Brain microvascular endothelial cell (primary cell): ENCODE results near the gene HSBP1L1.

Source experiments
- DNase-seq: peaks from one replicate; pipeline ENCODE4 v3.0.0-alpha.2; 2020
- H3K27ac ChIP-seq: fragments of 250-450 bp; sonication (Bioruptor Pico); 2 replicates; pipeline ENCODE4 v1.5.1; 2020; ENCODE audit warnings: mild to moderate bottlenecking, moderate library complexity
- H3K27me3 ChIP-seq: fragments of 250-450 bp; sonication (Bioruptor Pico); replicated peaks from 2 replicates; pipeline ENCODE4 v1.5.1; 2020; ENCODE audit warnings: mild to moderate bottlenecking
- H3K36me3 ChIP-seq: fragments of 250-450 bp; sonication (Bioruptor Pico); replicated peaks from 2 replicates; pipeline ENCODE4 v1.5.1; 2020; ENCODE audit warnings: mild to moderate bottlenecking
- H3K4me3 ChIP-seq: 2 replicates; pipeline ENCODE4 v1.5.1; 2011; ENCODE audit warnings: low read depth, mild to moderate bottlenecking, control low read depth, low read length, moderate library complexity
- in situ Hi-C: cut with HindIII; loops from 2 replicates; pipeline ENCODE4 v1.10.0; 2017; ENCODE audit warnings: low sequenced_read_pairs, low pct_ligation_motif_present
- TF ChIP-seq, protein P1 (sequence below): IDR thresholded peaks from 2 replicates; pipeline ENCODE4 v1.5.1; 2011; ENCODE audit warnings: low read depth, mild to moderate bottlenecking, moderate library complexity, low read length, control low read depth, inconsistent platforms; ENCODE audit errors: missing control alignments

HSBP1L1 gene

DNA sequence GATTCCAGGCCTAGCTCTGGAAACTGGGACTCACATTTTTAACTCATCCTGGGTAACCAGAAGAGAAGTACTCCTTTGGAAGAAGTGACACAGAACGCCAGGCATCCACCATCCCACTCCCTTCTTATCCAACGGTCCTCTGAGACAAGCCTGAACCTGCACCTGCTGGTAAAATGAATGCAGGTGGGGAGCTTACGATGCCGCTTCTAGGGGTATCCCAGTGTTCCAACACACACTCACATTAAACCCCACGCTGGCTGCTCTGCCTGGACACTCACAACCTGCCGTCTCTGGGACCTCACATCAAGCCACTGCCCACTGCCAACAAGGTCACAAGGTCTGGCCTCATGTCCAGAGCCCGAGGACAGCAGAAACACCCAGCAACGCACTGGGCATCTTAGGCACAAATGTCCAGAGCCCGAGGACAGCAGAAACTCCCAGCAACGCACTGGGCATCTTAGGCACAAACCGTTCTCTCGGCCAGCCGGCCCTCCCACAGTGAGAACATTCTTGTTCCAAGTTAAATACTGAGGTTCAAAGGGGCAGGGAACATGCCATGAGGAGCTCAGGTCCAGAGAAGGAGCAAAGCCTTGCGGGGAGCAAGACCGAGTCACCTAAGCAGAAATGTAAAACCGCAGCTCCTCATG lies 22.8 kb upstream of the HSBP1L1 start:
- in situ Hi-C loops, result no loop called here
- Histone ChIP-seq H3K36me3 (peaks cover 9% of the 10 kb centered on the region), H3K27ac (no peak overlapping the region), H3K4me3 (no peak overlapping the region), H3K27me3 (no peaks in the 10 kb centered on the region)
- TF ChIP-seq, protein P1, sequence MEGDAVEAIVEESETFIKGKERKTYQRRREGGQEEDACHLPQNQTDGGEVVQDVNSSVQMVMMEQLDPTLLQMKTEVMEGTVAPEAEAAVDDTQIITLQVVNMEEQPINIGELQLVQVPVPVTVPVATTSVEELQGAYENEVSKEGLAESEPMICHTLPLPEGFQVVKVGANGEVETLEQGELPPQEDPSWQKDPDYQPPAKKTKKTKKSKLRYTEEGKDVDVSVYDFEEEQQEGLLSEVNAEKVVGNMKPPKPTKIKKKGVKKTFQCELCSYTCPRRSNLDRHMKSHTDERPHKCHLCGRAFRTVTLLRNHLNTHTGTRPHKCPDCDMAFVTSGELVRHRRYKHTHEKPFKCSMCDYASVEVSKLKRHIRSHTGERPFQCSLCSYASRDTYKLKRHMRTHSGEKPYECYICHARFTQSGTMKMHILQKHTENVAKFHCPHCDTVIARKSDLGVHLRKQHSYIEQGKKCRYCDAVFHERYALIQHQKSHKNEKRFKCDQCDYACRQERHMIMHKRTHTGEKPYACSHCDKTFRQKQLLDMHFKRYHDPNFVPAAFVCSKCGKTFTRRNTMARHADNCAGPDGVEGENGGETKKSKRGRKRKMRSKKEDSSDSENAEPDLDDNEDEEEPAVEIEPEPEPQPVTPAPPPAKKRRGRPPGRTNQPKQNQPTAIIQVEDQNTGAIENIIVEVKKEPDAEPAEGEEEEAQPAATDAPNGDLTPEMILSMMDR, result no peak
- DNase-seq, result no peak

DNA sequence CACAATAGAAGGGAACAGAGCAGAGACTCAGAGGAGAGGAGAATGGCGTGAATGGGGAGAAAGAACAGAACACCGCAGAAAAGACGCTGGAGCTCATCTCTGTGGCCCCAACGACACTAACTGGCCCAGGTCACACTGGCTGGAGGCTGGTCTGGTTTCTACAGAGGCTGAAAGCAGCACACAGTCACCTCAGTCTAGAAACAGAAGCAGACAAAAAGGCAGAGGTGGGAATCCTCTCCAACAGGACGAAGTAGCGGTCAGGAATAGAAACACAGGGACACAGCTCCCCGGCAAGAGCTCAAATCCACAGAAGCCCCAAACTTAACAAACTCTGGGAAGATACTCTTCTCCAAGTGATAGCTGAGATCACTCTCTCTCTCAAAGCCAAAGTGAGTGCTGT lies 22.2 kb upstream of the HSBP1L1 start:
- Histone ChIP-seq H3K4me3 (no peak overlapping the region), H3K27me3 (no peaks in the 10 kb centered on the region), H3K36me3 (peaks cover 9% of the 10 kb centered on the region), H3K27ac (no peak overlapping the region)
- DNase-seq, result no peak
- in situ Hi-C loops, result no loop called here
- TF ChIP-seq, protein P1, result no peak

DNA sequence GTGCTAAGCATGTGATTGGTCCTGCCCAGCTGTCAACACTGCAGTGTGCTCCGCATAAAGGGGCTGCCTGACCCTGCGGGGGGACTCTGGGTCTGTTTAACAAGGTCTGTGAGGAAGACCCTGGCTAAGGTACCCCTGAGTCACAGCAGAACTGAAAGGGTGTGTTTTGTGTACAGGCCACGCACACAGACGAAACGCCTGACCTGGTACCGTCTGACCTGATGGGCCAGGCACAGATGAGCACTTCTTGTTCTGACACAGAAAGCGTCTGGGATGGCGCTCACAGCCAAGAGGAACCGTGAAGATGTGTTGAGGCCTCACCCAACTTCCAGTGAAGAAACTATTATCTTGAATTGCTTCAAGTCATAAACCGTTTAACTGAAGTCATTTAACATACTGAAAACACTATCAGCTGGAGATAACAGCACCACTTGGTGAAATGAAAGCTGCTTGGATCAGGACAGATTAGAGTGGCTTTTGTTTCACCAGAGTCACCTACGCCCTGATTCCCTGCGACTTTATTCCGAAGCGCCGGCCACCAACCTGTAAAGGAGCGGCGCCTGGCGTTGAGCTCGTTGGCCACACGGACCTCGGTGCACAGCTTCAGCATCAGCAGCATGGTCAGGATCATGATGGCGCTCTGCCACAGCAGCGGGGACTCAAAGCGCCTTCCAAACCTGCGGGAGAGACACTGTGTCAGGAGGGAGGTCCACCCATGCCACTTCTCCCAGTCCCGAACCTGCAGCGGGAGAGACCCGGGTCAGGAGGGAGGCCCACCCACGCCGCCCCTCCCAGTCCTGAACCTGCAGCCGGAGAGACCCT lies 21.4 kb upstream of the HSBP1L1 start:
- H3K27ac ChIP-seq, result no peak overlapping the region
- peaks cover 9% of the 10 kb centered on the region for H3K36me3 ChIP-seq
- no peak overlapping the region for H3K4me3 ChIP-seq
- in situ Hi-C loops, result no loop called here
- H3K27me3 ChIP-seq, result no peaks in the 10 kb centered on the region
- DNase-seq, result no peak
- TF ChIP-seq, protein P1, result no peak

DNA sequence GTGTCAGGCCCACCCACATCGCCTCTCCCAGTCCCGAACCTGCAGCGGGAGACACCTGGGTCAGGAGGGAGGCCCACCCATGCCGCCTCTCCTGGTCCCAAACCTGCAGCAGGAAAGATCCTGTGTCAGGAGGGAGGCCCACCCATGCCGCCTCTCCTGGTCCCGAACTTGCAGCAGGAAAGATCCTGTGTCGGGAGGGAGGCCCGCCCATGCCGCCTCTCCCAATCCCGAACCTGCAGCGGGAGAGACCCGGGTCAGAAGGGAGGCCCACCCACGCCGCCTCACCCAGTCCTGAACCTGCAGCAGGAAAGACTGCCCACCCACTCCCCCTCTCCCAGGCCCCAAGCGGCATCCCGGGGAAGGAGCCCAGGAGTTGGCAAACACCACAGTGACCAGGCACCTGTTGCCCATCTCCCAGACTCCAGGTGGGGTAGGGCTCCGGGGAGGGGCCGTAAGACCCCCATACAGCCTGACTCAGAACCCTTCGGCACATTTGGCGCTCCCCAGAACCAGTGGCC lies 20.8 kb upstream of the HSBP1L1 start:
- peaks cover 9% of the 10 kb centered on the region for H3K36me3 ChIP-seq
- DNase-seq, result no peak
- in situ Hi-C loops, result no loop called here
- no peak overlapping the region for H3K4me3 ChIP-seq
- no peak overlapping the region for H3K27ac ChIP-seq
- TF ChIP-seq, protein P1, result no peak
- no peaks in the 10 kb centered on the region for H3K27me3 ChIP-seq

DNA sequence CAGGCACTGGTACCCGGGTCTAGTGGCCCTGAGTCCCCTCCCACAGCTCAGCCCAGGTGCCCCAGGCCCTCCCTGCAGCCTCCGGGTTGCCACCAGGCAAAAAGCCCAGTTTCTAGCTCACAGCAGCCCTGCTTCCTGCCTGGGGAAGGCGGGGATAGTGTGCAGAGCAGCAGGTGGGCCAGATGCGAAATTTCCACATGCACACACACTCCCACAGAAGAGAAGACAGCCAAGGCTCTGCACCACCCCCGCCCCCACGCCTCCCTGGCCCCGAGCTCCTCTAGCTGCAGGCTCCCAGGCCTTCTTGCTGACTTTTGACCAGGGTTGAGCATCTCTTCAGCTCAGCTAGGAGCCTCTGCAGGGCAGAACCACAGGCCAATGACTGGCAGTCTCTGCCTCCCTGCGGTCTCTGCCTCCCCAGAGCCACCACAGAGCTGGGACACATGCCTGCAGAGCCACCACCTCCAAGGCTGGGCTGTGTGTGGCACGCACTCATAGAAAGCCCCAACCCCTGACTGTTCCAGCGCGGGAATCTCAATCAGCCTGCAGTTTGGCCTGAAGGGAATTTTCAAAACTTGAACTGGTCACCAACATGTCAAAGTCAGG lies 20.2 kb upstream of the HSBP1L1 start:
- in situ Hi-C loops, result no loop called here
- Histone ChIP-seq H3K27ac (no peak overlapping the region), H3K4me3 (no peak overlapping the region), H3K36me3 (peaks cover 9% of the 10 kb centered on the region), H3K27me3 (no peaks in the 10 kb centered on the region)
- TF ChIP-seq, protein P1, result no peak
- no peak for DNase-seq
